GM12878 (cell line): ENCODE results near the gene ANKRD62.

Source experiments
- BRCA1 ChIP-seq: IDR thresholded peaks from 2 replicates; pipeline ENCODE4 v1.6.1; 2011; ENCODE audit warnings: low read depth, low read length, improper control_type of control experiment
- CEBPB ChIP-seq, 2 experiments: fragments of 150-350 bp in 1 of 2; IDR thresholded peaks; 2 replicates each; pipeline ENCODE4 v1.6.1; 2012 to 2014; ENCODE audit warnings: low read depth in 2 of 2, low read length in 2 of 2, borderline replicate concordance in 1 of 2, inconsistent platforms in 1 of 2
- EZH2 ChIP-seq: IDR thresholded peaks from 2 replicates; pipeline ENCODE4 v1.6.1; 2012; ENCODE audit warnings: low read depth, mild to moderate bottlenecking, control low read depth, inconsistent platforms, low read length, borderline replicate concordance; ENCODE audit not compliant: control insufficient read depth
- FOXM1 ChIP-seq: IDR thresholded peaks from 2 replicates; pipeline ENCODE4 v1.6.1; 2012; ENCODE audit warnings: low read depth, mild to moderate bottlenecking, inconsistent platforms, low read length, moderate library complexity
- POLR2A ChIP-seq: IDR thresholded peaks from 2 replicates; pipeline ENCODE4 v1.6.1; 2011; ENCODE audit warnings: low read depth, mild to moderate bottlenecking, low read length
- TF ChIP-seq, protein P1 (sequence below): fragments of 150-350 bp; IDR thresholded peaks from 2 replicates; pipeline ENCODE4 v1.6.1; 2016; ENCODE audit warnings: low read depth, low read length
- TF ChIP-seq, protein P2 (sequence below): IDR thresholded peaks from 2 replicates; pipeline ENCODE4 v1.6.1; 2012; ENCODE audit warnings: mild to moderate bottlenecking, low read depth, low read length
- TF ChIP-seq, protein P3 (sequence below): fragments of 450-650 bp; IDR thresholded peaks from 2 replicates; pipeline ENCODE4 v1.6.1; 2016; ENCODE audit warnings: mild to moderate bottlenecking
- TF ChIP-seq, protein P4 (sequence below): fragments of 450-650 bp; IDR thresholded peaks from 2 replicates; pipeline ENCODE4 v1.6.1; 2016; ENCODE audit warnings: mild to moderate bottlenecking

DNA sequence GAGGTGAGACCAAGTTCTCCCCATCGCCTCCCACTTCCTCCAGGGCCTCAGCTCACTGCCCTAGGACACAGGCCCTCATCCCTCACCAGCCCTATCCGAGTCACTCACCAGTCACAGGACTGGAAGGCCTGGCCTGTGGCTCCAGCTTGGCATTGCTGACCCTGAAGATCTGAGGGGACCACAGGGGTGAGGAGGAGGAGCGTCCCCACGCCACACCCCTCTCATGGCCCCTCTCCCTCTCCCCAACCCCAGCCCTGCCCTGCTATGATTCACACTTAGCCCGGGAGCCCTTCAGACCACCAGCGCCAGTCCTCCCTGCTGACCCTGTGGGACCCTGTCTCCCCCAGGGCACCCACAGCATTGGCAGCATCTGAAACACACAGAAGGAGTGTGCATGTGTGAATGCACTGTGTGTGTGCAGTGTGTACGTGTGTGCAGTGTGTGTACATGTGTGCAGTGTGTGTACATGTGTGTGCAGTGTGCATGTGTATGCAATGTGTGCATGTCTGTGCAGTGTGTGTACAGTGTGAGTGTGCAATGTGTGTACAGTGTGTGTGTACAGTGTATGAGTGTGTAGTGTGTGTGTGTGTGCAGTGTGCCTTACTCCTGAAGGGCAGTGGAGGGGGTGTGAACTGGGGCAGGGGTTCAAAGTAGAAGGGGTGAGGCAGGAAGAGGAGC is 29.4 kb upstream of the ANKRD62 start:
- TF ChIP-seq, protein P1, sequence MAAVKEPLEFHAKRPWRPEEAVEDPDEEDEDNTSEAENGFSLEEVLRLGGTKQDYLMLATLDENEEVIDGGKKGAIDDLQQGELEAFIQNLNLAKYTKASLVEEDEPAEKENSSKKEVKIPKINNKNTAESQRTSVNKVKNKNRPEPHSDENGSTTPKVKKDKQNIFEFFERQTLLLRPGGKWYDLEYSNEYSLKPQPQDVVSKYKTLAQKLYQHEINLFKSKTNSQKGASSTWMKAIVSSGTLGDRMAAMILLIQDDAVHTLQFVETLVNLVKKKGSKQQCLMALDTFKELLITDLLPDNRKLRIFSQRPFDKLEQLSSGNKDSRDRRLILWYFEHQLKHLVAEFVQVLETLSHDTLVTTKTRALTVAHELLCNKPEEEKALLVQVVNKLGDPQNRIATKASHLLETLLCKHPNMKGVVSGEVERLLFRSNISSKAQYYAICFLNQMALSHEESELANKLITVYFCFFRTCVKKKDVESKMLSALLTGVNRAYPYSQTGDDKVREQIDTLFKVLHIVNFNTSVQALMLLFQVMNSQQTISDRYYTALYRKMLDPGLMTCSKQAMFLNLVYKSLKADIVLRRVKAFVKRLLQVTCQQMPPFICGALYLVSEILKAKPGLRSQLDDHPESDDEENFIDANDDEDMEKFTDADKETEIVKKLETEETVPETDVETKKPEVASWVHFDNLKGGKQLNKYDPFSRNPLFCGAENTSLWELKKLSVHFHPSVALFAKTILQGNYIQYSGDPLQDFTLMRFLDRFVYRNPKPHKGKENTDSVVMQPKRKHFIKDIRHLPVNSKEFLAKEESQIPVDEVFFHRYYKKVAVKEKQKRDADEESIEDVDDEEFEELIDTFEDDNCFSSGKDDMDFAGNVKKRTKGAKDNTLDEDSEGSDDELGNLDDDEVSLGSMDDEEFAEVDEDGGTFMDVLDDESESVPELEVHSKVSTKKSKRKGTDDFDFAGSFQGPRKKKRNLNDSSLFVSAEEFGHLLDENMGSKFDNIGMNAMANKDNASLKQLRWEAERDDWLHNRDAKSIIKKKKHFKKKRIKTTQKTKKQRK: no peak
- TF ChIP-seq, protein P2, sequence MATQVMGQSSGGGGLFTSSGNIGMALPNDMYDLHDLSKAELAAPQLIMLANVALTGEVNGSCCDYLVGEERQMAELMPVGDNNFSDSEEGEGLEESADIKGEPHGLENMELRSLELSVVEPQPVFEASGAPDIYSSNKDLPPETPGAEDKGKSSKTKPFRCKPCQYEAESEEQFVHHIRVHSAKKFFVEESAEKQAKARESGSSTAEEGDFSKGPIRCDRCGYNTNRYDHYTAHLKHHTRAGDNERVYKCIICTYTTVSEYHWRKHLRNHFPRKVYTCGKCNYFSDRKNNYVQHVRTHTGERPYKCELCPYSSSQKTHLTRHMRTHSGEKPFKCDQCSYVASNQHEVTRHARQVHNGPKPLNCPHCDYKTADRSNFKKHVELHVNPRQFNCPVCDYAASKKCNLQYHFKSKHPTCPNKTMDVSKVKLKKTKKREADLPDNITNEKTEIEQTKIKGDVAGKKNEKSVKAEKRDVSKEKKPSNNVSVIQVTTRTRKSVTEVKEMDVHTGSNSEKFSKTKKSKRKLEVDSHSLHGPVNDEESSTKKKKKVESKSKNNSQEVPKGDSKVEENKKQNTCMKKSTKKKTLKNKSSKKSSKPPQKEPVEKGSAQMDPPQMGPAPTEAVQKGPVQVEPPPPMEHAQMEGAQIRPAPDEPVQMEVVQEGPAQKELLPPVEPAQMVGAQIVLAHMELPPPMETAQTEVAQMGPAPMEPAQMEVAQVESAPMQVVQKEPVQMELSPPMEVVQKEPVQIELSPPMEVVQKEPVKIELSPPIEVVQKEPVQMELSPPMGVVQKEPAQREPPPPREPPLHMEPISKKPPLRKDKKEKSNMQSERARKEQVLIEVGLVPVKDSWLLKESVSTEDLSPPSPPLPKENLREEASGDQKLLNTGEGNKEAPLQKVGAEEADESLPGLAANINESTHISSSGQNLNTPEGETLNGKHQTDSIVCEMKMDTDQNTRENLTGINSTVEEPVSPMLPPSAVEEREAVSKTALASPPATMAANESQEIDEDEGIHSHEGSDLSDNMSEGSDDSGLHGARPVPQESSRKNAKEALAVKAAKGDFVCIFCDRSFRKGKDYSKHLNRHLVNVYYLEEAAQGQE: no peak
- TF ChIP-seq BRCA1 (no peak), POLR2A (no peak), CEBPB (IDR thresholded peaks at IDR 0.05; ENCODE audit: borderline replicate concordance in 1 of 2, low read depth in 2 of 2, low read length in 2 of 2) (no peak), FOXM1 (no peak), EZH2 (no peak)
- TF ChIP-seq, protein P3, sequence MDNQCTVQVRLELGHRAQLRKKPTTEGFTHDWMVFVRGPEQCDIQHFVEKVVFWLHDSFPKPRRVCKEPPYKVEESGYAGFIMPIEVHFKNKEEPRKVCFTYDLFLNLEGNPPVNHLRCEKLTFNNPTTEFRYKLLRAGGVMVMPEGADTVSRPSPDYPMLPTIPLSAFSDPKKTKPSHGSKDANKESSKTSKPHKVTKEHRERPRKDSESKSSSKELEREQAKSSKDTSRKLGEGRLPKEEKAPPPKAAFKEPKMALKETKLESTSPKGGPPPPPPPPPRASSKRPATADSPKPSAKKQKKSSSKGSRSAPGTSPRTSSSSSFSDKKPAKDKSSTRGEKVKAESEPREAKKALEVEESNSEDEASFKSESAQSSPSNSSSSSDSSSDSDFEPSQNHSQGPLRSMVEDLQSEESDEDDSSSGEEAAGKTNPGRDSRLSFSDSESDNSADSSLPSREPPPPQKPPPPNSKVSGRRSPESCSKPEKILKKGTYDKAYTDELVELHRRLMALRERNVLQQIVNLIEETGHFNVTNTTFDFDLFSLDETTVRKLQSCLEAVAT: no peak
- TF ChIP-seq, protein P4, sequence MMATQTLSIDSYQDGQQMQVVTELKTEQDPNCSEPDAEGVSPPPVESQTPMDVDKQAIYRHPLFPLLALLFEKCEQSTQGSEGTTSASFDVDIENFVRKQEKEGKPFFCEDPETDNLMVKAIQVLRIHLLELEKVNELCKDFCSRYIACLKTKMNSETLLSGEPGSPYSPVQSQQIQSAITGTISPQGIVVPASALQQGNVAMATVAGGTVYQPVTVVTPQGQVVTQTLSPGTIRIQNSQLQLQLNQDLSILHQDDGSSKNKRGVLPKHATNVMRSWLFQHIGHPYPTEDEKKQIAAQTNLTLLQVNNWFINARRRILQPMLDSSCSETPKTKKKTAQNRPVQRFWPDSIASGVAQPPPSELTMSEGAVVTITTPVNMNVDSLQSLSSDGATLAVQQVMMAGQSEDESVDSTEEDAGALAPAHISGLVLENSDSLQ: no peak
